GM19452 (cell line): ENCODE data around the gene ISYNA1.

Experiments
- ATAC-seq: cut with Tn5 transposase; IDR thresholded peaks from one replicate; pipeline ENCODE4 v1.9.1; 2021; ENCODE audit not compliant: unreplicated experiment

ISYNA1 gene

DNA sequence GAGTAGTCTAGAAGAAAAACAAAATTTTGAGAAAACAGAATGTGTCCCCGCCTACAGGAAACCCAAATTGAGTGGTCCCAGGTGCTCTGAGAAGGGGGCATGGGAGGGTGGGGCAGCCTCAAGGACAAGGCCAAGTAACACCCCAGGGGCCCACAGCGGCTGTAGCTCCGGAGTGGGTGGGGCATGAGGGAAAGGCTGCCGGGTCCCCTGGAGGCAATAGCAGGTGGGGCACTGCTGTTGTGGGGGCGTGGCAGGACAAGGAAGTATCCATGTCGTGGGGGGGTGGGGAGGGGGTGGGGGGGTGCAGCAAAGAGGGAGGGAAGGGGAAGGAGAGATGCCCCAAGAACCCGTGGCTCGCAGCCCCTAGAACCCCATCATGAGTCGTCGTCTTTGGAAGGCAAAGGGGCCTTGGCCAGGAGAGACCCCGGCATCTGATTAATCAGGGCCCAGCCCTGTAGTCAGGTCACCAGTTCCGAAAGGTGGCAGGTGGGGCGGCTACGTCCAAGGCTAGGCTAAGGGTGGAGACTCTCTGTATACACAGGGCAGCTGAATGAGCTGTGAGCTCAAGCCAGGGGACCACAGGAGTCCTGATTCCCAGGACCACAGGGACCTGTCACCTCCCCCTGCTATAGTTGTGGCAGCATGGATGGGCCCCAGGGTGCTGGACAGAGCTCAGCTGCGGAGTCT is 7.5 kb upstream of the ISYNA1 start:
- no peak for ATAC-seq

DNA sequence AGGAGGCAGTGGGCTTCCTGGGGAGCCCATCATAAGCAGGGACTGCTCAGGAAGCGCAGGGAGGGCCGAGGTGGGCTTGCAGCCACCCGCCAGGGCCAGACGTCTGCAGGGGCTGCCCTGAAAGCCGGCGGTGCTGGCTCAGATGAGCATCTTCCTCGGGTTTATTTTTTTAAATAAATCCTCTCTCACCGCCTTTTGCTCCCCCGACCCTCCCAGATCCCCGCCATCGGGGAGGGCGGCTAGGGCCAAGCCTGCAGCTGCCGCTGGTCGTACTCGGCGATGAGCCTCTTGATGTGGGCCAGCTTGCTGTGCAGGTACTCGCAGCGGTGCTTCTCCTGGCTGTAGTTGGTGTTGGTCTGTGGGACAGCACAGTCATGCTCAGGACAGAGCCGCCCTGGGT is 6.6 kb upstream of the ISYNA1 start:
- no peak for ATAC-seq

DNA sequence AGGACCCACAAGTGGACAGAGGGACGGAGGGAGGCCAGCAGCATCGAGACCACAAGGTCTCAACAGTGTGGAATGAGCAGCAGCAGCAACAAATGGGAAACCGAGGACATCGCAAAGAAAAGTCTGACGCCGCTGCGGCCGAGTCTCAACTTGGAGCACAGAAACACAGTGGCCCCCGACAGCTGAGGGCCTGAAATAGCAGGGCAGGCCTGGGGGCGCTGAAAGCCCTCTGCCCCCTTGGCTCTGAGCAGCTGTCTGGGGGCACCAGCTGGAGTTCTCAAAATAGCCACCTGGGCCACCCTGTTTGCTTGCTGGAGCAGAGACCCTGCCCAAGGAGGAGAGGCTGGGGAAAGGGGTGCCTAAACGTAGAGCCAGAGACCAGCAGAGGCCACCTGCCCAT is 5.9 kb upstream of the ISYNA1 start:
- no peak for ATAC-seq

DNA sequence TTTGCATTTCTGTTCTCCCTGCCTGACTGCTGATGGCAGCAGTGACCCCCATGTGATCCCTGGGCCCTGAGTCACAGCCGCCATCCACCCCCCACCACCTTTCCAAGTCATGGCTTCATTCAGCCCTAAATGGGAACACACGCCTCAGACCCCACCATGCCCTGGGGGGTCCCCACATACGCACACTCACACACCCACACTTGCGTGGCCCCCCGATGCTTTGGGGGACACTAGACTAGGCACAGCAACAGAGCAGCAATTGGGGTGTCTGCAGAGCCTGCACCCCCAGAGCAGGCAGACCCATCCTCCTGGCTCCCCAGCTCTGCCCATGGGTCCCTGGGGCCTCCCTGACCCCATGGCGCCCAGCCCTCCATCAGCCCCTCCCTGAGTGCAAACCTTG is 5.5 kb upstream of the ISYNA1 start:
- ATAC-seq = no peak

DNA sequence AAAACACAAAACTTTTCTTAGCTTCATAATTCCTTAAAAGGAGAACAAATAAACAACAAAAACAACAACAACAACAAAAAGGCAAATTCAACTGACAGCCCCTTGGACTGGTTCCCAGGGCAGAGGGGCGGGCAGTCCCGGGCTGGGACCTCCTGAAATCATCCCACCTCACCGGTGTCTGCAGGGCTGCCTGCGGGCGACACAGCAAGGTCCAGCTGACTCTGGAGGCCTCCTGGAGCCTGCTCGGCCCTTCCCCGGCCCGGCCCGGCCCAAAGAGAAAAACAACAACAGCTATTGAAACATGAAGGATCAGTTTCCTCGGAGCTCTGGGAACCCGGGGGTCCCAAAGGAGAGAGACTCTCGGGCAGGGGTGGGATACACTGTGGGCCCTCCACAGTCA is 5.0 kb upstream of the ISYNA1 start:
- ATAC-seq = no peak

DNA sequence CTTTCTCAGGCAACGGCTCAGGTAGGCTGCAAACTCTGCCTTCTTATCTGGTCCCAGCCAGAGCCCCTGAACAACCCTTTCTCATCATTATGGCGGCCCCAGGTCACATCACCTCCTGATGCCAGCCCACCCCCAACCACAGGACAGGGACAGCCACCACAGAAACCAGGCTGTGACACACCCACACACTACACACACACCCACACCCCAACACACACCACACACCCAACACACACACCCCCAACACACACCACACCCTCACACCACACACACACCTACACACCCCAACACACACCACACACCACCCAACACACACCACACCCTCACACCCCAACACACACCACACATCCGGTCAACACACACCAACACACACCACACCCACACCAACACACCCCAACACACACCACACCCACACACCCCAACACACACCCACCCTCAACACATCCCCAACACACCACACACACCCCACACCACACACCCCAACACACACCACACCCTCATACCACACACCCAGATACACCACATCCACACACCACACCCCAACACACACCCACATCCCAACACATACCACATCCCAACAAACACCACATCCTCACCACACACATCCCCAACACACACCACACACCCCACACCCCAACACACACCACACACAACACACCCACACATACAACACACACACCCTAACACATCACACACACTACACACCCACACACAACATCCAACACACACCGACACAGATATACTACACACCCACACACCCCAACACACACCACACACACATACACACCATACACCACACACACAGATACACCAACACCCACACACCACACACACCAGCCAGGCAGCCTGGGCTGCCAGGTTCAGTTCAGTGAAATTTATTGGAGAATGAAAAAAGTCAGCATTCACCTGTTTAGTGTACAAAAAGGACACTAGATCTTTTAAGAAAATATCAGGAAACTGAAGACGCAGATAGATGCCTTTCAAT is 4.2 kb upstream of the ISYNA1 start:
- ATAC-seq = no peak

DNA sequence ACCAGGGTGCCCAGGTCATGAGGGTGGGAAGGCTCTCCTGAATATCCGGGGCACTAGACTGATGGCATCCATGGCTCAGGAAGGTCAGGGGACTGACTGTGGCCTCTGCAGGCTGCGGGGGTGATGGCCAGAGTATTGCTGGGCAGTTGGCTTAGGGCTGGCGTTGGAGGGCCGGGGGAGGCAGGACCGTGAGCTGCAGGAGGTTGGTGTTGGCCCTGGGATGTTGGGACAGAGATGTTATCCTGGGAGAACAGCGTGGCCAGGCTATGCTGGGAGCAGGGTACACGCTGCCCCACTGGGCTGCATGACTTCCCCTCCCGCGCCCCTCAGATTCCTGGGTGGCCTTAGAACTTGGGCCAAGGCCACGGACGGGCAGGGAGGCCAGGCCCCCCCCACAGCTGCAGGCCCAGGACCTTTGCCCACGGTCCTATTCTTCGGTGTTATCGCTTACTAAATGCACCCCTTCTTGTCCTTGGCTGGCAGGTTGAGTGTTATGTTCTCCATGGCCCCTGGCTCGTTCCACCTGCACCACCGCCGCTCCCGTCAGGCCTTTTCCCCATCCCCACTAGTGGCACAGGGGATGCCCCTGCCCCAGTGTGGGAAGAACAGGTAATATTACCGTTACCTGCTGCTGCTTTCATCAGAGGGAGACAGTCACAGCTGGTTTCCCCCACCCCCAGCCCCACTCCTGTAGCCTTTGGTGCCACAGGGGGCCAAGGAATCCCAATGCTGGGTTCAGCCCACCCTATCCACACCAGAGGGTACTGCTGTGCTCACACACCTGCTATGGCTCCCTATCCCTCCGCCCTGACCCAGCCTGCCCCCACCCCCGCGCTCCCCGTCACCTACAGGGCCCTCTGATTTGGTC is 3.2 kb upstream of the ISYNA1 start:
- ATAC-seq = no peak

DNA sequence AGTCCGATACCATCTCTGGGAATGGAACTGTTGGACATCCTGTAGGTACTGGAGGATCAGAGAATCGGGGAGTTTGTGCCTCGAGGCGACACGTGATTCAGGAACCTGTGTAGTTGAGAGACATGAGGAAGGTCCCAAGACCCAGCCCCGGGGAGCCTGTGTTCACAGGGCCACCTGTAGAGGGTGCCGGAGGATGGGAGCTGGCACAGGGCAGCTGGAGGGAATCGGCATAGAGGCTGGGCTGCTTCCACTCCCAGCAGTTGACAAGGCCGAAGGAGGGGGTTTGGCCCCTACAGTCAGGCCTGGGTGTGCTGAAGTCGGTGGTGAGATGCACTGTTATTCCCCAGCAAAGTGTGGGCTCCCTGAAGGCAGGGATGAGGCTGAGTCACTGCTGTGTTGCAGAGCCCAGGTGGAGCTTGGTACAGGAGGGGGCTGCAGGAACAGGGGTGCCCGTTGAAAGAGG is 2.5 kb upstream of the ISYNA1 start:
- ATAC-seq = no peak

DNA sequence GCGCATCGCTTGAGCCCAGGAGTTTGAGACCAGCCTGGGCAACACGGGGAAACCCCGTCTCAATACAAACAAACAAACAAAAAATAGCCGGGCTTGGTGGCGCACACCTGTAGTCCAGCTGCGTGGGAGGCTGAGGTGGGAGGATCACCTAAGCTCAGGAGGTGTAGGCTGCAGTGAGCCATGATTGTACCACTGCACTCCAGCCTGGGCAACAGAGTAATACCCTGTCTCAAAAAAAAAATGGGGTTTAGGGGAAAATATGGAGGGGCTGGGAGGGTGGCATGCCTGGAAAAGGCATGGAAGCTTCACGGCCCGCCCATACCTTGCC is 1.9 kb upstream of the ISYNA1 start:
- no peak for ATAC-seq

DNA sequence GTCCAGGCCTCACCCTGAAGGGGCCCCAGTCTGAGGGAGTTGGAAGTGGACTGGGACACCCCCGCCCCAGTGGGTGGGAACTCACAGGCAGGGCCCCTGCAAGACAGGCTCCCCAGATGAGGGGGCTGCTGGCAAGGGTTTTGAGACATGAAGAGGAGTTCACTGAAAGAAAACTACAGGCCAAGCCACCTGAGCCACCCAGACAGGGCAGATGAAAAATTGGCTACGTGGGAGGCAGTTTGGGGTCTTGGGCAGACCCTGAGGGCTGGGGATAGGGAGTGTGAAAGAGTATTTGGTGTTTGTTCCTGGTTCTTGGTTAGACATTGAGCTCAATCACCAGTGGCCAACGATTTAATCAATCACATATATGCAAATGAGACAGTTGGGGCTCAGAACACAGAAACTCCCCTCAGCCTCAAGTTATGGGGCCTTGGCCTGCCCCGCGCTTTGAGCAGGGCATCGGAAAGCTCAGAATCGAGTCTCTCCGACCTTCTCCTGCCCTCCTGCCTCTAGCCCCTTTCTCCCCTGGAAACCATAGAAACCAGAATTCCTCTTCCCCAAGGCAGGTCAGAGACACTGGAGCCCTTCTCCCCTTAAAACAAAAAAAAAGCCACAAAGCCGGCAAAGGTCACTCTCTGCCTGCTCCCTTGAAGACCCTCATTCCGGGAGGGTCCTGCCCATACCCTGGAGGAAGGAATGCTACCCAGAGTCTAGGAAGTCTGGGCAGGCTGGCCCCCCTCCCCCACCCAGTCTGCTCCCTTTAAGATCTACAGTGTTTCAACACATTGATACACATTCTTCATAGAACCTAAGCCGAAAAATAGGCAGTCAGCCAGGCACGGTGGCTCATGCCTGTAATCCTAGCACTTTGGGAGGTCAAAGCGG is 1.3 kb upstream of the ISYNA1 start:
- ATAC-seq = no peak

DNA sequence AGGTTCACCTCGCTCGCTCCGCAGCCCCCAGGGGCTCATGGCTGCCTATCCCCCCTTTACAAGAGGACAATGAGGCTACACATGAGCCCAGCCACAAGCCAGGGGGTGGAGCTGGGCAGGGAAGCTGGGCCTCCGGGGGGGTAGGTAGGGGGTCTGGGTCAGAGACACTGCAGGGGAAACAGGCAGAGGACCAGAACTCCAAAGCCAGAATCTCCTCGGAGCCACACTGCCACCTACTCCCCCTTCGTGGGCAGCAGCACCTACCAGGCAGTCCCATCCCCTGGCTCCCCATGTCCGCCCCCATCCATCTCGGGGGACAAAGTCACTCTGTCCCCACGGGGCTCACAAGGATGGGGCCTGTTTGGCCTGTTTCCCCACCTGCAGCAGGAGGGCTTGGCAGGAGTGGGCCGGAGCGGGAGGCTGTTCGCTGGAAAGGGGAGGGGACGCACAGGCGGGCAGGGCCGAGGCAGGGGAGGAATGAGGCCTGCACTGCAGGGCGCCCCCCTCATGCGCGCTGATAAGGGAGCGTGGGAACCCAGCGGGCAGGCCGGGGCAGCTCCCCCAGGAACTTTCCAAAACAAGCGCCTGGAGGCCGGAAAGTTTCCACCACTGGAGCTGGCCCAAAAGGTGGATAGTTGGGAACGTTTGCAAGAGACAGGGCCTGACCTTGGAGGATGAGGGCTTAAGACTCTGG is 545 bp upstream of the ISYNA1 start:
- ATAC-seq = no peak

DNA sequence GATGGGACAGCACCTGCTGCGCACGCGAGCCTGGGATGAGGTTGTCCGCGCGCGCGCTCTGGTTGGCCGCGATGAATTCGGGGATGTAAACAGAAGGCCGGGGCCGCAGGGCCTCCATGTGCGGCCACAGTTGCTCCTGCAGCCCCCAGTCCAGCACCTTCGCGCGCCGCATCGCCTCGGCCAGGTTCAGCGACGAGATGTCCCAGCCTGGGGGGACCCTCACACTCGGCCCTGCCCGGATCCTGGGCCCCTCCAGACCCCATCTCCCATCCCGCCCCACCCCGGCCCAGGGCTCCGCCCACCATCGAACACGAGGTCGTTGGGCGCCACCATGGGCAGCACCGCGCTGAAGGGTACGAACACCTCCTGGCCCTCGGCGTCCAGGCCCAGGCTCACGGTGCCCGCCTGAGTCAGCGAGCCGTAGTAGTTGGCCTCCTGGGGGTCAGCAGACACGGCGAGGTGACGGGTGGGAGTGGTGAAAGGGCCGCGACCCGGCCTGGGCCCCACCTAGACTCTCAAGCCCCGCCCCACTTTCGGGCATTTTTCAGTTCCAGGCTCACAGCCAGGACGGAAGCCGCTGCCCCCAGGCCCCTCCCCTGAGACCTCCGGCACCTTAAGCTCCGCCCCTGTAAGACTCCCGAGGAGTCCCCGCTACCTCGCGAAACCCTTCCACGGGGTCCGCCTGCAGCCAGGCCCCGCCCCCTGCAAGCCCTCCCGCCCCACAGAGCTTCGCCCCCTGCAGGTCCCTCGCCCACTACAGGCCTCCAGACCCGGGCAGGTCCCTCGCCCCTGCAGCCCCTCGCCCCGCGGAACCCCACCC is 1.1 kb downstream of the ISYNA1 start:
- ATAC-seq = peak; percentile 46

DNA sequence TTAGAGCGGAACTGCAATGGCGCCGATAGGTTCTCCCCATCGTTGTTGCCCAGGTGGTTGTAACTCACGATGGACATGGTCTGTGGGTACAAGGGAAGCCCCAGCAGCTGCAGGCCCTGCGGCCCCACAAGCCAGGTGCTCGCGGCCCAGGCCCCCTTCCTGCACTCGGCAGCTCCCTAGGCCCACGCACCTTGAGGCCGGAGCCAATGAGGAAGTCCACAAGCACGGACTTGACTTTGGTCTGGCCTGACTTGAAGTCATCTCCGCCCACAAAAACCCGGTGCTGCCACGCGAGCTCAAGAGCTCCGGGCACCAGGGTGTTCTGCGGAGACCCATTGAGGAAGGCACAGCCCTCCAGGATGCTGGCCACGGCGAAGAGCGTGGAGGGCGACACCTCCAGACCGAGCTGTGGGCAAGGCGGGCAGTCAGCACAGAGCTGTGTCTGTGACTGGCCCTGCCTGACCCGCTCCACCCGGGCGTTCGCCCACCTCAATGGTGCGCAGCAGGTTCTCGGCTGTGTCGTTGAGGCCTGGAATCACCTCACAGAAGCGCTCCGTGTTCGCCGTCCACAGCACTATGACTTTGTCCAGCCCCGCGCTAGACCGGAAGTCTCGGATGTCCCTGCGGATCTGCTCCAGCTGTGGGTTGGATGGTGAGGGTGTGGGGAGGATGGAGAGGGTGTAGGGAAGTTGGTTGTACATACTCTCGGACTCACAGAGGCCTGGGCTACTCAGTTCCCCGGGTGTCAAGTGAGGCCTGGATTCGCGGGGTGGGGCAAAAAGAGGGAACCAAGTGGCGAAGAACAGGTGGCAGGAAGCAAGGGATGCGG is 1.9 kb downstream of the ISYNA1 start:
- no peak for ATAC-seq

DNA sequence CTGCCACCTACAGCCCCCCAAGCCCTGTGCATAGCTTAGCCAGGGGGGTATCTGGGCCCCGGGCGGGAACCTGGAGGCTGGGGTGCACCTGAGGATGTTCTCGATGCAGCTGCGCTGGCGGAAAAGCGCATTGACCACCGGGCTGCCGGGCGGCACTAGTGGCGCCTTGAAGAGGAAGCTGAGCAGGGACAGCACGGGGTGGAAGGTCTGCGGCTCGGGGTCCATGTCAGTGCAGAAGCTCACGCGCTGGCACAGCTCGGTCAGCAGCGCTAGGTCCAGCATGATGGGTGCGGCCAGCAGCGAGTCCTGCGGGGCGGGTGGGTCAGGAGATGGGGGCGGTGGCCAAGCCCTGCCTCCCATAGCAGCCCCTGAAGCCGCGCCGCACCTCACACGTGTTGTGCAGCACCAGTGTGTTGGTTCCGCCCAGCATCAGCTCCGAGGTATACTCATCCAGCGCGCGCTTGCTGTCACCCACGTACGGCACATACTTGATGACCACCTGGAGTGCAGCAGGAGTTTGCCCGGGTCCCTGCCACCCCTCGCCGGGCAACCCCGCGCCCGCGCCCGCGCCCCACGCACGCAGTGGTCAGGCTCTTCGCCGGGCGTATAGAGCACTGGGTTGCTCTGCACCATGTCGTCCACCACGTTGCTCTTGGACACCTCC is 2.6 kb downstream of the ISYNA1 start:
- no peak for ATAC-seq

DNA sequence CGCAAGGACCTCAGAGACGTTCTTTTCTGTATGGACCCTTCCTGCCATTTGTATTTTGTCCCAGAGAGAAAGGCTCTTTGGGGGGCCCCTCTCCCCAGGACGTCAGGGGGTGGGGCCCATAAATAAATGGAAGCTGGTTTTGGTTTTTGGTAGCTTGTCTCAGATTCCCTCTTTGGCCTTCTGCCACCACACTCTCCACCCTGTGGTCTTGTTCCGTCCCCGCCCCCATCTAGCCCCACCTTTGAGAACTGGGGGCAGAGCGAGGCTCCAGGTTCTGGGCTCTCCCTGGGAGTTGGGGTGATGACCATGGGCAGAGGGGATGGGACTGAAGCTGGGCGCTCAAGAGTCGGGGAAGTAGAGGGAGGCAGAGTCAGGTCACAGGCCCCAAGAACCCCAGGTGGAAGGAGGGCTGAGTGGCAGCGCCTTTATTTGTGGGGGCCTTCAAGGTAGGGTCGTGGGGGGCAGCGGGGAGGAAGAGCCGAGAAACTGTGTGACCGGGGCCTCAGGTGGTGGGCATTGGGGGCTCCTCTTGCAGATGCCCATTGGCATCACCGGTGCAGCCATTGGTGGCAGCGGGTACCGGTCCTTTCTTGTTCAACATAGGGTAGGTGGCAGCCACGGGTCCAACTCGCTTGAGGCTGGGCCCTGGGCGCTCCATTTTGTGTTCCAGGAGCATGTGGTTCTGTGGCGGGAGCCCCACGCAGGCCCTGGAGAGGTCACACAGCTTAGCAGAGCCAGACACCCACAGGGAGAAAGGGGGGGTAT is 3.3 kb downstream of the ISYNA1 start:
- no peak for ATAC-seq

DNA sequence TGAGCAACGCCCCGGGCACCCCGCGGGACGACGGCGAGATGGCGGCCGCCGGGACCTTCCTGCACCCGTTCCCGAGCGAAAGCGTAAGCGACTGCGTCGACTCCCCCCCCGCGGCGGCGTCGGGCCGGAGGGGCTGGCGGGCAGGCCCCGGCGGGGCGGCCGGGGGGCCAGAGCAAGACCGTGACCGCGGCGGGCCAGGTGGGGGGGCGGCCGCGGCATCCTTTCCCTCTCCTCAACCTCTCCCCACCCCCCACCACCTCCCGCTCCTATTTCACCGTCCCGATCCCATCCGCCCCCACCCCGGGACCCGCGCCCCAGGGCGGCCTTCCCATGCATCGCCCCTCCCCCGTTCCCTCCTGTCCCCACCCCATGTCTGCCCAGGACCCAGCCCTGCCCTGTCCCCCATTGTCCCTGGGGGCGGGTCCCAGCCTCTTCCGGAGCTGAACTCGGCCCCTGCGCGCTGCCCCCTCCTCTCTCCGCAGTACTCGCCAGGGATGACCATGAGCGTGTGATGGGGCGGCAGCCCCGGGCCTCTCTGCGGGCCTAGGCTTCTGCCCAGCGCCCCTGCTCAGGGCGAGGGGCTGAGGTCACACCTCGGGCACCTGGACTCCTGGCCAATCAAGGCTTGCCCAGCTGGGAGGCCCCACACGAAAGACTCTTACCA is 4.1 kb downstream of the ISYNA1 start:
- ATAC-seq = no peak
